GM18870 (cell line): ENCODE results near the gene C8A.

Experiments used
- ATAC-seq: cut with Tn5 transposase; IDR thresholded peaks from one replicate; pipeline ENCODE4 v1.9.1; 2021; ENCODE audit warnings: moderate library complexity; ENCODE audit not compliant: unreplicated experiment

Gene C8A

DNA sequence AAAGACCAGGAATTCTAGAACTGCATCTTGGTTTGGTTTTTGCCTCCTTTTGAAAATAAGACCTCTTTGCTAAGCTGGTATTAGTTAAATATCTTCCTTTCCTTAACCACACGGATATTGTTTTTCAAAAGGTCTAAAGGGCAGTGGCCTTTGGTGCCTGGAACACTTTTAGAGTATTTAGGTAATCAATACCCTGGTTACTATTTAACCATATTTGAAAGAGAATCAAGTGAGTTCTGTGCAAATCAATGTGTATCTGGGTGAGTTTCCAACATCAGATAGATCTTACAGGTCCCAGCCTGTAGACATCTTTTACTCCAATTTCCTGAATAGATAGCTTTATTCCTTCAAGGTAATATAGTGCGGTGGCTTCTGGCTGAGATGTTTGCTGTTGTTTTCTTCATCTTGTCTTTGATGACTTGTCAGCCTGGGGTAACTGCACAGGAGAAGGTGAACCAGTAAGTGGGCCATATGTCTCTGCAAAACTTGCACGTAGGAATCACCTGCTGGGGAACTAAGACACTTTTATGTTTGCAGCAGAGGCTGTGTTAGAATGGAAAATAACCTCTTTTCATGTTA, at the start of gene C8A:
Gene C8A (plus strand): TSS at position 277 of the 579 bp plus-strand sequence. CDS start 105 bp downstream, at position 382.
- no peak for ATAC-seq

DNA sequence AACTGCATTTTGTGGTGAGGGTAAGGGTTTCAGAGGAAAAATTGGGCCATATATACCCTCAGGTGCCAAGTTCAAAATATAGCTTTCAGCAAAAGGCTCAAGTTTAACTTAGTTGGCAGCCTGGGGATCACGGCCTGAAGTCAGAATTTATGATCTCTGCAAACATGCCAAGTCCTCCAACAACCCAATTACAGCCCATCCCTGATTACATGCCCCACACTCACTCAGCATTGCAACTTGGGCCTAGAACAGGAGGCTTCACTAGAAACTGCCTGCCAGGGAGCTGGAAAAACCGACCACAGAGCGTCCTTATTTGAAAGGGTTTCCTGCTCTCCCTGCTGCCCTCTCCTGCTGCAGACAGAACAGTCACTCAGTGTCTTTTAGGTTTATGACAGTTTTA, 47.8 kb upstream of the C8A start:
- ATAC-seq, result no peak

- no peak for ATAC-seq
Observed at GRCh38 chr1:56808410-56808809, 46.2 kb upstream of the C8A start.

GRCh38 chr1:56811331-56811730, 43.3 kb upstream of the C8A start:
- no peak for ATAC-seq

GRCh38 chr1:56814205-56814604, 40.4 kb upstream of the C8A start:
- ATAC-seq, result no peak

- no peak for ATAC-seq
Observed at GRCh38 chr1:56816264-56816663, 38.3 kb upstream of the C8A start.

DNA sequence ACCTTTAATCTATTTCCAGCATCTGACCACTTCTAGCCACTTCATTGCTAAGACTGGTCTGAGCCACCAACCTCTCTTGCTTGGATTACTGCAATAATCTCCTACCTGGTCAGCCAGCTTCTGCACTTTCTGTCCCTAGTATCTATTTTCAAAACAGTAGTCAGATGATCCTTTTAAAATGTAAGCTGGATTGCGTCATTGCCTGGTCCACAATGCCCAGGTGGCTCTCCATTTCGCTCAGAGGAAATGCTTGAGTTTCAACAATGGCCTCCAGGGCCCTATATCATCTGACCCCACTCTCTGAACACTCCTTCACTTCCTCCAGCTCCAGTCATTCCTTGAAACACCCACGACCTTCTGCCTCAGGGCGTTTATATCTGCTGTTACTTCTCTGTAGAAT, 37.7 kb upstream of the C8A start:
- ATAC-seq, result peak; percentile 72

- no peak for ATAC-seq
Observed at GRCh38 chr1:56817716-56818463, 36.7 kb upstream of the C8A start.

- no peak for ATAC-seq
Observed at GRCh38 chr1:56819387-56819899, 35.2 kb upstream of the C8A start, which contains the start of gene FYB2. TSS of gene FYB2 (minus strand) at chr1:56819404. CDS start at chr1:56819290, 114 bp downstream.

GRCh38 chr1:56820755-56821461, 33.7 kb upstream of the C8A start:
- ATAC-seq, result peak; percentile 42

GRCh38 chr1:56821462-56821797, 33.2 kb upstream of the C8A start:
- no peak for ATAC-seq

DNA sequence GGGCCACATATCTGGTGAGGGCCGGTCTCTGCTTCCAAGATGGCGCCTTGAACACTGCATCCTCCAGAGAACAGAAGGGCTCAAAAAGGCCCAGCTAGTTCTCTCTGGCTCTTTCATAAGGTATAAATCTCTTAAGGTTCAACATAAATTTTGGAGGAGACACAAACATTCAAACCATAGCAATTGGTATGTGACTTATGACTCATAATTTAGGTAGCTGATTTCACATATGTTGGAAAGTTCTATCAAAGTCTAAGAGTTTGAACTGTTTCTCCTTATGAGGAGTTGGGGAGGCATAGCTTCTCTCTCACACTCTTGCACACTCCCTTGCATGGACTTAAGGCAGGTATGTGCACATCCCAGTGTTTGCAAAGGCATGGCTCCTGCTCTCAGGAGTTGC, 30.3 kb upstream of the C8A start:
- ATAC-seq, result no peak

- ATAC-seq, result no peak
Observed at GRCh38 chr1:56824938-56825337, 29.7 kb upstream of the C8A start.

GRCh38 chr1:56825436-56825835, 29.2 kb upstream of the C8A start:
- no peak for ATAC-seq

DNA sequence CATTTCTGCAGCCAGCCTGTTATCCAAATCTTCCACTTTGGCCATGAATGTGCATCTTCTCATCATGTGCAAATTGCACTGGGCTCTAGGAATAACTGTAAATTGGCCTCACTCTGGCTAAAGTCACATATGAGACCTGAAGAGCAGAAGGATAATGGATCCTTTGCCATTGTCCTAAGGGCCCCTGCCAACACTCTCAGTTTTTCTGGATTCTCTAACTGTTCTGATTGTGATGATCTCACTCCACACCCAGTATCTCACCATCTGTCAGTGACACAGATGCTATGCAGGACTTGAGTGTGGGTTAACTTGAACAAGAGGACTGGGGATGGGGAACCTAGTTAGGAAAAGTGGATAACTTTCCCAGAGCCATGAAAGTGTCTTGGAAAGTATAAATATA, 26.9 kb upstream of the C8A start:
- ATAC-seq, result no peak

DNA sequence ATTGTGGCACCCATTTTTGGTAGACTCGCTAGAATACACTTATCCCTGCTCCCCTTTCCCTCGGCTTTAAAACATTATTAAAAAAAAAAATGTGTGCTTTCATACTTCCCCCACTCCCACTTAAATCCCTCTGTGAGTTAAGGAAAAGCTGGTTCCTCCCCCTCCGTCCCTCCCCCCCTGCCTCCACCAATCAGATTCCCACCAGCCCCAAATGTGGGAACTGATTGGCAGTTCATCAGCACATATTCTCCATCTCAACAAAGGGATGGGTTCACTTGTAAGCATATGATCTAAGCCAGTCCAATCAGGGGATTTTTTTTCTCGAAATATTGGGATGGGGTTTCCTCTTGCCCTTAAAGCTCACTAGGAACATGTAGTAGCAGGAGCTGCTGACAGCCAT, 24.5 kb upstream of the C8A start:
- no peak for ATAC-seq

DNA sequence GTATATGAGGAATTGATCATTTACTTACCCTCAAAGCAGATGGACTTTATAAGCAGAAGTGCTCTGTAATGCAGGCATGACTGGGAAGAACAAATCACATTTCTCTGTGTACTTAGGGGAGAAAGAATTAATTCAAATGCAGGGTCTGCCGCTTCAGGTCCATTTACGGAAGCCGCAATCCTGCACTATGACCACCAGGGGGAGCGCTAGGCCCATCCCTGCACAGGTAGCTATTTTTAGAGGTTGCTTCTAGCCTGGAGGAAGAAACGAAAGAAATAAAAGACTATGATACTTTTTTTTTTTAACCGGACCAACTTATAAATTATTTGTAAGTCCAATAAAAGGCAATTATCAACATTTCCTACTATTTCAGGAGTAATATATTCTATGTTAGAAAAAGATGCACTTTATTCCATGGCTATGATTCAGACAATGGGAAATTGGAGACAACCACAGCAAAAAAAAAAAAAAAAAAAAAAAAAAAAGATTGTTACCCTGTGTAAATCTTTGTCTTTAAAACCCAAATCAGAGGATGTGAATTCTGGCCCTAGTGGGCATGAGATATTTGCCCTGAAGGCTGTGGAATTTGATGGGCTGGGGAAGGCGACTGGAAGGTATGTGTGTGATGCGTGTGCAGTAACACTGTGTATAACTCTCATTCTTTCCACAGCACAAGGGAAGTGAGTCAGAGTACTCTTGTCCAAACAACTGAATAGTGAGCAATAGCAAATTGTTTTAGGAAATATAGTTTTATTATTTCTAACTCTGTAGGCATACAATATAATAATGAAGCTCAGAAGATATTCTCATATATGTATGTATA, 22.5 kb upstream of the C8A start:
- ATAC-seq, result no peak

DNA sequence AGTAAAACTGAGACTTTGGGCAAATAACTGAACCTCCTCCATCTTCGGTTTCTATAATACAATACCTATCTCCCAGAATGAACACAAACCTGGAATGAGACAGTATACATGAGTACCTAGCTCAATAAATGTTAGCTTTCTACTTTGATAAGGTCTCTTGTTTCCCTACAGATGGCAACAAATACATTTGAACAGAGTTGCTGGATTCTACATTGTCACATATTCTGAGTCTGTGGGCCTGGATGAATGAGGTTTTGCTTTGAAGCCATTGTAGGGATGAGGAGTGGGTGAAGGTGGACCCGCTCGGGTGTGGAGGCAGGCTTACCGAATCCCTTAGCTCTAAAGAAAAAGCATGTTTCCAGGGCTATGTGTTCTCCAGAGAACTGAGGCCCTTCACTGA, 21.5 kb upstream of the C8A start:
- ATAC-seq, result no peak

- ATAC-seq, result no peak
Observed at GRCh38 chr1:56834137-56834900, 20.3 kb upstream of the C8A start.

DNA sequence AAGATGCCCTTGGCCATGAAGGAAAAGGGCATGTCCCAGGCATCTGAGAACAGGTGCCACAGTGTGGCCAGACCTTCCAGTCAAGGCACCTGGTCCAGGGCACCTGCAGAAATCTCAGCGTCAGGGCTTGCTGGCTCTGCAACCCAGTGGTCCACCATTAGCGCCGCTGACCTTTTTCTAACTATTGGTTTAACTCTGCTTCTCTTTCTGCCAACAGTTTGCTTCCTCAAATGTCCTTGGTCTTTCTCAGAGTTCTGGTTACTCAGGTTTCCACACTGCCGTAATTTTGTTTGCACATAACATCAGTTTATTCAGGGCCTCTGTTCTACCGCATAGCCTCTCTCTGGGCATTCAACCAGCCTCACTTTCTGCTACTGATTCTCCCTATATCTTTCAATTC, 18.9 kb upstream of the C8A start:
- ATAC-seq, result no peak
